ENCODE results near the gene NUP93.

Gene NUP93

GRCh38 chr16:56729735-56730662, at the start of gene NUP93:
Gene NUP93, plus strand, starts transcription at chr16:56730129. Its CDS starts 18,119 bp downstream, at chr16:56748248.
- DNase-seq: peak; percentile 28 to 93 (median 84)

- peak in 54 of 56 donors; percentile 28 to 90 (median 76) for DNase-seq
Measured at GRCh38 chr16:56681939-56682702, 47.8 kb upstream of the NUP93 start, which contains the start of gene MT1X. Gene MT1X, plus strand, starts transcription at chr16:56682470. Its CDS starts 71 bp downstream, at chr16:56682541.

- peak in 1 of 56 donors; percentile 10 for DNase-seq
Measured at GRCh38 chr16:56682703-56683397, 47.1 kb upstream of the NUP93 start.

- peak in 3 of 56 donors; percentile 6 to 36 (median 8) for DNase-seq
Measured at GRCh38 chr16:56683424-56684172, 46.3 kb upstream of the NUP93 start.

GRCh38 chr16:56684256-56684925, 45.5 kb upstream of the NUP93 start:
- peak in 8 of 56 donors; percentile 12 to 53 (median 32) for DNase-seq

- peak in 1 of 56 donors; percentile 14 for DNase-seq
Measured at GRCh38 chr16:56684926-56685590, 44.9 kb upstream of the NUP93 start.

GRCh38 chr16:56686758-56687157, 43.2 kb upstream of the NUP93 start:
- no peak for DNase-seq

- DNase-seq: no peak
Measured at GRCh38 chr16:56688762-56689161, 41.2 kb upstream of the NUP93 start.

GRCh38 chr16:56689171-56689570, 40.8 kb upstream of the NUP93 start:
- no peak for DNase-seq

- DNase-seq: no peak
Measured at GRCh38 chr16:56690420-56691122, 39.4 kb upstream of the NUP93 start.

GRCh38 chr16:56691885-56692284, 38.0 kb upstream of the NUP93 start:
- no peak for DNase-seq

- DNase-seq: no peak
Measured at GRCh38 chr16:56695246-56695645, 34.7 kb upstream of the NUP93 start.

GRCh38 chr16:56697456-56698155, 32.3 kb upstream of the NUP93 start:
- DNase-seq: no peak

GRCh38 chr16:56700195-56700594, 29.7 kb upstream of the NUP93 start:
- no peak for DNase-seq

- DNase-seq: no peak
Measured at GRCh38 chr16:56700631-56701030, 29.3 kb upstream of the NUP93 start.

- no peak for DNase-seq
Measured at GRCh38 chr16:56701534-56701933, 28.4 kb upstream of the NUP93 start.

- no peak for DNase-seq
Measured at GRCh38 chr16:56702836-56703235, 27.1 kb upstream of the NUP93 start.

All from amygdala (tissue), 56 donors.